MM.1S (cell line): ENCODE results near the gene PDIA3.
A peak's percentile ranks its signal among the peaks of the same experiment; 100 is the strongest.
"Not testable (repeated sequence)": the region's sequence is repeated elsewhere in the genome, so short reads cannot be mapped to it uniquely, and the experiment has no call there.

ENCODE experiments used
- DNase-seq: peaks from one replicate; pipeline ENCODE4 v3.0.0-alpha.2; 2015
- H2AFZ ChIP-seq: fragments of 300-600 bp; sonication (generic); 2 replicates; pipeline ENCODE4 v1.6.0; 2016; ENCODE audit warnings: antibody characterized with exemption, low read length
- H3F3A ChIP-seq: fragments of 300-600 bp; sonication (generic); 2 replicates; pipeline ENCODE4 v1.6.1; 2016; ENCODE audit warnings: mild to moderate bottlenecking, antibody characterized with exemption, low read length, moderate library complexity, mixed read lengths; ENCODE audit not compliant: insufficient read depth
- H3K27ac ChIP-seq: fragments of 300-600 bp; sonication (generic); 2 replicates; pipeline ENCODE4 v1.5.1; 2016; ENCODE audit warnings: mild to moderate bottlenecking, low read length
- H3K27me3 ChIP-seq: fragments of 300-600 bp; sonication (generic); replicated peaks from 2 replicates; pipeline ENCODE4 v1.6.0; 2016; ENCODE audit warnings: low read length; ENCODE audit not compliant: insufficient read depth
- H3K36me3 ChIP-seq: fragments of 300-600 bp; sonication (generic); replicated peaks from 2 replicates; pipeline ENCODE4 v1.6.1; 2016; ENCODE audit warnings: mild to moderate bottlenecking, low read length, mixed read lengths; ENCODE audit not compliant: insufficient read depth
- H3K4me1 ChIP-seq: fragments of 300-600 bp; sonication (generic); 2 replicates; pipeline ENCODE4 v1.6.1; 2016; ENCODE audit warnings: low read length, mixed read lengths
- H3K4me2 ChIP-seq: fragments of 300-600 bp; sonication (generic); 2 replicates; pipeline ENCODE4 v1.6.0; 2016; ENCODE audit warnings: low read depth, low read length
- H3K4me3 ChIP-seq: fragments of 300-600 bp; sonication (generic); 2 replicates; pipeline ENCODE4 v1.5.1; 2016; ENCODE audit warnings: low read length, mixed read lengths
- H3K79me2 ChIP-seq: fragments of 300-600 bp; sonication (generic); 2 replicates; pipeline ENCODE4 v1.6.1; 2016; ENCODE audit warnings: mixed run types, low read length, mixed read lengths
- H3K9ac ChIP-seq: fragments of 300-600 bp; sonication (generic); 2 replicates; pipeline ENCODE4 v1.6.1; 2016; ENCODE audit warnings: low read length, mixed read lengths
- H3K9me2 ChIP-seq: fragments of 300-600 bp; sonication (generic); replicated peaks from 2 replicates; pipeline ENCODE4 v1.6.1; 2016; ENCODE audit warnings: mild to moderate bottlenecking, low read length, mixed read lengths; ENCODE audit not compliant: insufficient read depth
- H3K9me3 ChIP-seq: fragments of 300-600 bp; sonication (generic); replicated peaks from 2 replicates; pipeline ENCODE4 v1.6.1; 2016; ENCODE audit warnings: mild to moderate bottlenecking, low read length, mixed read lengths; ENCODE audit not compliant: insufficient read depth
- H4K20me1 ChIP-seq: fragments of 300-600 bp; sonication (generic); 2 replicates; pipeline ENCODE4 v1.6.1; 2016; ENCODE audit warnings: mild to moderate bottlenecking, low read length, moderate library complexity, mixed read lengths; ENCODE audit not compliant: insufficient read depth
- CTCF ChIP-seq: fragments of 300-600 bp; sonication (generic); IDR thresholded peaks from 2 replicates; pipeline ENCODE4 v1.5.1; 2016; ENCODE audit warnings: antibody characterized with exemption, low read length, mixed read lengths
- EZH2 ChIP-seq: fragments of 300-600 bp; sonication (generic); optimal IDR thresholded peaks from 2 replicates; pipeline ENCODE3; 2017; ENCODE audit warnings: low read depth, mild to moderate bottlenecking, antibody characterized with exemption, low read length, mixed read lengths
- EZH2phosphoT487 ChIP-seq: fragments of 300-600 bp; sonication (generic); IDR thresholded peaks from 2 replicates; pipeline ENCODE4 v1.6.1; 2018; ENCODE audit warnings: antibody characterized with exemption, low read length

PDIA3 gene

GRCh38 chr15:43799209-43799944 lies 53.1 kb downstream of the PDIA3 start:
- Histone ChIP-seq H3K79me2 (peaks cover 28% of the 10 kb centered on the region), H3K36me3 (peaks cover 4% of the 10 kb centered on the region), H3K27ac (no peak overlapping the region), H3K4me2 (no peak overlapping the region), H3K9me2 (no peaks in the 10 kb centered on the region), H2AFZ (no peak overlapping the region), H3K4me3 (no peak overlapping the region), H3K9ac (no peak overlapping the region), H3K4me1 (peaks cover 5% of the 10 kb centered on the region), H4K20me1 (no peaks in the 10 kb centered on the region), H3K27me3 (no peaks in the 10 kb centered on the region), H3K9me3 (no peaks in the 10 kb centered on the region), H3F3A (peaks cover 11% of the 10 kb centered on the region; the same call in 1 of the 2 replicates)
- DNase-seq = no peak
- no peak for TF ChIP-seq EZH2
- no peak for TF ChIP-seq CTCF
- no peak for TF ChIP-seq EZH2phosphoT487

- Histone ChIP-seq H3K9ac (peak within 1 kb of the TSS; percentile 73), H3F3A (peaks cover 11% of the 10 kb centered on the region; the same call in 1 of the 2 replicates), H2AFZ (peak within 1 kb of the TSS; percentile 61), H3K9me2 (no peaks in the 10 kb centered on the region), H4K20me1 (no peaks in the 10 kb centered on the region), H3K36me3 (peaks cover 4% of the 10 kb centered on the region), H3K27me3 (no peaks in the 10 kb centered on the region), H3K4me3 (peak within 1 kb of the TSS; percentile 78), H3K9me3 (no peaks in the 10 kb centered on the region), H3K4me2 (peak within 1 kb of the TSS; percentile 59), H3K27ac (peak within 1 kb of the TSS; percentile 9; the same call in 1 of the 2 replicates), H3K79me2 (peaks cover 23% of the 10 kb centered on the region), H3K4me1 (peaks cover 5% of the 10 kb centered on the region)
- TF ChIP-seq CTCF = no peak
- no peak for TF ChIP-seq EZH2
- TF ChIP-seq EZH2phosphoT487 = no peak
- DNase-seq = no peak
These were observed 53.7 kb downstream of the PDIA3 start, which contains the start of gene SERINC4 for GRCh38 chr15:43799945-43800285. Gene SERINC4, minus strand, starts transcription at chr15:43800220. Its CDS starts 234 bp downstream, at chr15:43799986.

- Histone ChIP-seq H2AFZ (peak within 1 kb of the TSS; percentile 61), H3K79me2 (peaks cover 19% of the 10 kb centered on the region), H3K9me3 (no peaks in the 10 kb centered on the region), H3K36me3 (peaks cover 4% of the 10 kb centered on the region), H3K4me3 (peak within 1 kb of the TSS; percentile 78), H3K27ac (peak within 1 kb of the TSS; percentile 9; the same call in 1 of the 2 replicates), H4K20me1 (no peaks in the 10 kb centered on the region), H3F3A (peaks cover 11% of the 10 kb centered on the region; the same call in 1 of the 2 replicates), H3K27me3 (no peaks in the 10 kb centered on the region), H3K4me1 (peaks cover 5% of the 10 kb centered on the region), H3K4me2 (peak within 1 kb of the TSS; percentile 59), H3K9ac (peak within 1 kb of the TSS; percentile 73), H3K9me2 (no peaks in the 10 kb centered on the region)
- peak; percentile 90 for DNase-seq
- TF ChIP-seq CTCF = no peak
- no peak for TF ChIP-seq EZH2
- TF ChIP-seq EZH2phosphoT487 = no peak
These were observed 54.3 kb downstream of the PDIA3 start, which contains the start of gene HYPK for GRCh38 chr15:43800286-43801141. Gene HYPK, plus strand, starts transcription at chr15:43800599. Its CDS starts 24 bp downstream, at chr15:43800623.

GRCh38 chr15:43802676-43803075 lies 56.4 kb downstream of the PDIA3 start:
- not testable (repeated sequence) for DNase-seq, H3K27ac ChIP-seq, H3K36me3 ChIP-seq, H3K27me3 ChIP-seq, H3K4me2 ChIP-seq, H2AFZ ChIP-seq, H3K9me2 ChIP-seq, H4K20me1 ChIP-seq, H3K9me3 ChIP-seq, H3F3A ChIP-seq, H3K4me1 ChIP-seq, H3K9ac ChIP-seq, H3K4me3 ChIP-seq
- H3K79me2 ChIP-seq = peaks cover 19% of the 10 kb centered on the region
